HG02571 (cell line): Measurements from ENCODE around the gene ACTN4.

Experiments
- ATAC-seq: cut with Tn5 transposase; IDR thresholded peaks from one replicate; pipeline ENCODE4 v1.9.1; 2021; ENCODE audit warnings: mild to moderate bottlenecking, moderate library complexity; ENCODE audit not compliant: unreplicated experiment

Gene ACTN4

GRCh38 chr19:38693380-38694223 lies 46.2 kb downstream of the ACTN4 start:
- no peak for ATAC-seq

GRCh38 chr19:38695317-38695683 lies 47.9 kb downstream of the ACTN4 start:
- no peak for ATAC-seq

GRCh38 chr19:38695832-38696728 lies 48.6 kb downstream of the ACTN4 start:
- no peak for ATAC-seq

- ATAC-seq: no peak
Observed at GRCh38 chr19:38696729-38697055, 49.2 kb downstream of the ACTN4 start.

GRCh38 chr19:38697197-38697596 lies 49.7 kb downstream of the ACTN4 start:
- ATAC-seq: no peak

GRCh38 chr19:38697641-38698071 lies 50.2 kb downstream of the ACTN4 start:
- ATAC-seq: no peak

- no peak for ATAC-seq
Observed at GRCh38 chr19:38698225-38699026, 51.0 kb downstream of the ACTN4 start.

- no peak for ATAC-seq
Observed at GRCh38 chr19:38699027-38699346, 51.5 kb downstream of the ACTN4 start.

GRCh38 chr19:38699647-38700349 lies 52.3 kb downstream of the ACTN4 start:
- ATAC-seq: no peak

GRCh38 chr19:38700350-38700901 lies 53.0 kb downstream of the ACTN4 start:
- no peak for ATAC-seq

- ATAC-seq: no peak
Observed at GRCh38 chr19:38700902-38701454, 53.5 kb downstream of the ACTN4 start.

- ATAC-seq: no peak
Observed at GRCh38 chr19:38701455-38702063, 54.1 kb downstream of the ACTN4 start.

- no peak for ATAC-seq
Observed at GRCh38 chr19:38702278-38702677, 54.8 kb downstream of the ACTN4 start.

- no peak for ATAC-seq
Observed at GRCh38 chr19:38703509-38703908, 56.1 kb downstream of the ACTN4 start.

GRCh38 chr19:38704488-38705026 lies 57.1 kb downstream of the ACTN4 start:
- no peak for ATAC-seq

- ATAC-seq: no peak
Observed at GRCh38 chr19:38705197-38706019, 58.0 kb downstream of the ACTN4 start.

- no peak for ATAC-seq
Observed at GRCh38 chr19:38706792-38707511, 59.5 kb downstream of the ACTN4 start.
